NOMO-1 (cell line): ENCODE results near the gene PSMB8.

ENCODE experiments used
- DNase-seq, 2 experiments: peaks; one replicate each; lab custom pipeline; 2025; ENCODE audit not compliant: unreplicated experiment in 2 of 2; lab: John Stamatoyannopoulos, UW

The PSMB8 gene

GRCh38 chr6:32857156-32857891 lies 13.5 kb upstream of the PSMB8 start:
- no peak for DNase-seq

- DNase-seq, result no peak
Measured at GRCh38 chr6:32855467-32856174, 11.8 kb upstream of the PSMB8 start.

GRCh38 chr6:32854376-32855178 lies 10.7 kb upstream of the PSMB8 start:
- DNase-seq, result peak in 1 of 2 experiments; percentile 59

GRCh38 chr6:32853541-32854375 lies 9.9 kb upstream of the PSMB8 start, which contains the start of the genes PSMB9 and TAP1:
Gene PSMB9, plus strand, starts transcription at chr6:32854192. Its CDS starts 38 bp downstream, at chr6:32854230.
Gene TAP1, minus strand, starts transcription at chr6:32853704. Its CDS starts 68 bp downstream, at chr6:32853636.
- DNase-seq, result peak; percentile 89 to 94

- DNase-seq, result peak; percentile 33 to 41
Measured at GRCh38 chr6:32852844-32853540, 9.1 kb upstream of the PSMB8 start.

GRCh38 chr6:32852018-32852843 lies 8.4 kb upstream of the PSMB8 start:
- DNase-seq, result no peak

GRCh38 chr6:32851025-32851424 lies 7.2 kb upstream of the PSMB8 start:
- no peak for DNase-seq

- no peak for DNase-seq
Measured at GRCh38 chr6:32849126-32849525, 5.3 kb upstream of the PSMB8 start.

GRCh38 chr6:32847795-32848194 lies 3.9 kb upstream of the PSMB8 start:
- no peak for DNase-seq

GRCh38 chr6:32847004-32847403 lies 3.2 kb upstream of the PSMB8 start:
- DNase-seq, result no peak

- DNase-seq, result peak in 1 of 2 experiments; percentile 24
Measured at GRCh38 chr6:32845384-32845884, 1.6 kb upstream of the PSMB8 start.

GRCh38 chr6:32844839-32845383 lies 1.1 kb upstream of the PSMB8 start:
- DNase-seq, result no peak

GRCh38 chr6:32843331-32843978 lies 392 bp downstream of the PSMB8 start:
- peak in 1 of 2 experiments; percentile 40 for DNase-seq

- no peak for DNase-seq
Measured at GRCh38 chr6:32842690-32843089, 1.2 kb downstream of the PSMB8 start.

- DNase-seq, result no peak
Measured at GRCh38 chr6:32842021-32842650, 1.7 kb downstream of the PSMB8 start.

GRCh38 chr6:32840604-32841246 lies 3.1 kb downstream of the PSMB8 start:
- no peak for DNase-seq

GRCh38 chr6:32839356-32839755 lies 4.5 kb downstream of the PSMB8 start:
- no peak for DNase-seq
